Lower lobe of right lung (tissue), 2 donors: Measurements from ENCODE around the gene KRT32. TPM values are rescaled to one million over a fixed set of nuclear protein-coding genes. Genes with fewer than 3 reads are reported as not detected.

Experiments used
- ATAC-seq, 2 donors: fragments of 200-7000 bp; cut with Tn5 transposase; one replicate each; pipeline ENCODE4 v1.9.1; 2020 to 2022; ENCODE audit warnings: mild to moderate bottlenecking in 2 of 2, moderate library complexity in 2 of 2
- DNase-seq: peaks from one replicate; pipeline ENCODE4 v3.0.0-alpha.2; 2020
- H3K27ac ChIP-seq: fragments of 200-600 bp; one replicate; pipeline ENCODE4 v1.8.0; 2022
- H3K27me3 ChIP-seq: fragments of 200-600 bp; one replicate; pipeline ENCODE4 v1.8.0; 2022; ENCODE audit warnings: low read depth
- H3K36me3 ChIP-seq: fragments of 200-600 bp; one replicate; pipeline ENCODE4 v1.8.0; 2022; ENCODE audit warnings: mild to moderate bottlenecking
- H3K4me1 ChIP-seq: fragments of 200-600 bp; one replicate; pipeline ENCODE4 v1.8.0; 2022
- H3K4me3 ChIP-seq: fragments of 200-600 bp; one replicate; pipeline ENCODE4 v1.8.0; 2022; ENCODE audit warnings: mild to moderate bottlenecking
- H3K9me3 ChIP-seq: fragments of 200-600 bp; one replicate; pipeline ENCODE4 v1.8.0; 2022
- CTCF ChIP-seq: fragments of 200-600 bp; IDR thresholded peaks from one replicate; pipeline ENCODE4 v1.8.0; 2022; ENCODE audit warnings: antibody characterized with exemption, mild to moderate bottlenecking
- intact Hi-C: fragments of 100-400 bp; cut with DNase I; formaldehyde crosslinking; loops from one replicate; pipeline ENCODE4 v1.11.0; 2022
- total RNA-seq: library from RNA; stranded (reverse); fragmentation: NEBNext Ultra II Directional; extraction: Animal tissue kit (Norgen Biotek cat#: 25700); gene quantifications from one replicate; pipeline ENCODE4 v1.2.1, GENCODE V29; 2021
- donor health status: DM: no; HTN: yes; CAD: no; lungs with severe emphysema.

The KRT32 gene
- total RNA-seq, 1 donor from 2014 or later: not detected

- Histone ChIP-seq H3K9me3 (peaks cover 4% of the 10 kb centered on the region), H3K27me3 (no peaks in the 10 kb centered on the region), H3K27ac (no peak overlapping the region), H3K36me3 (no peaks in the 10 kb centered on the region), H3K4me1 (peaks cover 12% of the 10 kb centered on the region), H3K4me3 (no peak overlapping the region)
- TF ChIP-seq CTCF: no peak
- ATAC-seq (no peak), DNase-seq (no peak)
- intact Hi-C loops: no loop called here
Observed at GRCh38 chr17:41468346-41468745, 1.2 kb upstream of the KRT32 start.

- no peak for TF ChIP-seq CTCF
- Histone ChIP-seq H3K4me1 (peaks cover 12% of the 10 kb centered on the region), H3K4me3 (no peak overlapping the region), H3K36me3 (no peaks in the 10 kb centered on the region), H3K9me3 (peaks cover 4% of the 10 kb centered on the region), H3K27ac (no peak overlapping the region), H3K27me3 (no peaks in the 10 kb centered on the region)
- no peak for DNase-seq
- intact Hi-C loops: no loop called here
- ATAC-seq: no peak
Observed at GRCh38 chr17:41467561-41467960, 375 bp upstream of the KRT32 start.

GRCh38 chr17:41464682-41465081 is 2.5 kb downstream of the KRT32 start:
- Histone ChIP-seq H3K27me3 (no peaks in the 10 kb centered on the region), H3K9me3 (peaks cover 4% of the 10 kb centered on the region), H3K4me3 (no peak overlapping the region), H3K4me1 (peaks cover 12% of the 10 kb centered on the region), H3K36me3 (no peaks in the 10 kb centered on the region), H3K27ac (no peak overlapping the region)
- intact Hi-C loops: no loop called here
- DNase-seq (peak; percentile 67), ATAC-seq (peak; percentile 92 to 96)
- no peak for TF ChIP-seq CTCF

DNA sequence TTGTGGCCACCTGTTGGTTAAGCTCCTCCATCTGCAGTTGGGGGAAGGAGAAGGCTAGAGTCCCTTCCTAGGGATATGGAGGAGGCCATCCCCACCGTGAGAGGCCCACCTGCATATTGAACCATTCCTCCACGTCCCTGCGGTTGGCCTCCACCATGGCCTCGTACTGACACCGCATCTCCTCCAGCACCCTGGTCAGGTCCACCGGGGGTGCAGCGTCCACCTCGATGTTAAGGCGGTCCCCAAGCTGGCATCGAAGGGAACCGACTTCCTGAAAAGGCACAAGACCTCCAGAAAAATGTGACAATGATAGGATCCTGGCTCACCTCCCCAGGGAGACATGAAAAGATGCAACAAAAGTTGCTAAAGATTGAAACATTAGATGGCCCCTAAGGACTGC is 3.0 kb downstream of the KRT32 start:
- no peak overlapping the region for H3K27ac ChIP-seq
- peaks cover 4% of the 10 kb centered on the region for H3K9me3 ChIP-seq
- H3K27me3 ChIP-seq: no peaks in the 10 kb centered on the region
- no peak overlapping the region for H3K4me3 ChIP-seq
- no peak for TF ChIP-seq CTCF
- H3K36me3 ChIP-seq: no peaks in the 10 kb centered on the region
- intact Hi-C loops: no loop called here
- ATAC-seq: no peak
- no peak for DNase-seq
- peaks cover 12% of the 10 kb centered on the region for H3K4me1 ChIP-seq

DNA sequence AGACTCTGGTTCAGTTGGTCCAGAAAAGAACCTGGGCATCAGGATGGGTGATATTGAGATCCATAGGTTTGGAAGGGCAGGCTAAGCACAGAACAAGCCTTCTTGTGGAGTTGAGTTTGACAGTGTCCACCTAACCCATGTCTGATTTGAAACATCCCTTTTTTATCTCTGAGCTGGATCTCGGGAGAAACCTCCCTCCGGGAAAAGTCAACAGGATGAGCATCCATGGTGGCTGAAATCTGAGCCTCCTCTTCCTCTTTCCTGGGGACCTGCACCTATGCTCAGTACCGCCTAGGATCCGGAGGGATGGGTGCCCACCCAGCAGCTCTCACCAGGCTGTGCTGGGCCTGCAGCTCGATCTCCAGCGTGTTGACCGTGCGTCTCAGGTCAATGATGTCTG is 3.4 kb downstream of the KRT32 start:
- H3K27ac ChIP-seq: no peak overlapping the region
- H3K36me3 ChIP-seq: no peaks in the 10 kb centered on the region
- H3K4me3 ChIP-seq: no peak overlapping the region
- no peak for ATAC-seq
- intact Hi-C loops: no loop called here
- H3K4me1 ChIP-seq: peaks cover 12% of the 10 kb centered on the region
- peaks cover 4% of the 10 kb centered on the region for H3K9me3 ChIP-seq
- no peak for TF ChIP-seq CTCF
- no peaks in the 10 kb centered on the region for H3K27me3 ChIP-seq
- no peak for DNase-seq

GRCh38 chr17:41462705-41463104 is 4.5 kb downstream of the KRT32 start:
- no peak for TF ChIP-seq CTCF
- H3K36me3 ChIP-seq: no peaks in the 10 kb centered on the region
- H3K27me3 ChIP-seq: no peaks in the 10 kb centered on the region
- ATAC-seq (no peak), DNase-seq (no peak)
- no peak overlapping the region for H3K27ac ChIP-seq
- H3K4me3 ChIP-seq: no peak overlapping the region
- no peaks in the 10 kb centered on the region for H3K9me3 ChIP-seq
- H3K4me1 ChIP-seq: peaks cover 12% of the 10 kb centered on the region
- intact Hi-C loops: no loop called here
